ENCODE measurements around the gene SF3A1. TPM values are rescaled to one million over a fixed set of nuclear protein-coding genes. Genes with fewer than 3 reads are reported as not detected.
A peak's percentile ranks its signal among the peaks of the same experiment; 100 is the strongest.

Gene SF3A1
- total RNA-seq, 2 donors from 2014 or later: 275 to 294 TPM

DNA sequence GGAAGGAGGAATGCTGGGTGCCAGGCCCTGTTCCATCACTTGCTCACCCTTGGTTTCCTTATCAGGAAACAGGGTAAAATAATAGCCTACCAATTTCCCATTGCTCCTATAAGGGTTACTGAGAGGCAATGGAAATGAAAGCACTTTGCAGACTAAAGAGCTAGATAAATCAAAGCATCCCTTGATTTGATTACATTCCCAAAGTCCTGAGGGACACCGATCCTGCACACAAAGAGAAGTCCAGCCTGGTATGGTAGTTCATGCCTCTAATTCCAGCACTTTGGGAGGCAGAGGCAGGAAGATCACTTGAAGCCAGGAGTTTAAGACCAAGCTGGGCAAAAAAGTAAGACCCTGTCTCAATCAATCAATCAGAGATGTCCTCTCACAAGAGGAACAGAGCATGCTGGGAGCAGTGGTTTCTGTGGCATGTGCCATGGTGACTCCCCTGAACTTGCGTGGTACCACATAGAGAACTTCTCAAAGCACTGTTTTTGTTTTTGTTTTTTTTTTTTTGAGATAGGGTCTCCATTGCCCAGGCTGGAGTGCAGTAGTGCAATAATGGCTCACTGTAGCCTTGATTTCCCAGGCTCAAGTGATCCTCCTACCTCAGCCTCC, 40.6 kb downstream of the SF3A1 start:
- Mint-ChIP-seq H3K4me1 (peaks cover 84% of the 10 kb centered on the region), H3K27me3 (no peaks in the 10 kb centered on the region), H3K4me3 (peak overlapping the region; percentile 69), H3K27ac (peak overlapping the region; percentile 72), H3K9me3 (no peaks in the 10 kb centered on the region), H3K36me3 (ENCODE audit: low read depth) (peaks cover 81% of the 10 kb centered on the region)
- no peak for ATAC-seq (replicated peaks)

DNA sequence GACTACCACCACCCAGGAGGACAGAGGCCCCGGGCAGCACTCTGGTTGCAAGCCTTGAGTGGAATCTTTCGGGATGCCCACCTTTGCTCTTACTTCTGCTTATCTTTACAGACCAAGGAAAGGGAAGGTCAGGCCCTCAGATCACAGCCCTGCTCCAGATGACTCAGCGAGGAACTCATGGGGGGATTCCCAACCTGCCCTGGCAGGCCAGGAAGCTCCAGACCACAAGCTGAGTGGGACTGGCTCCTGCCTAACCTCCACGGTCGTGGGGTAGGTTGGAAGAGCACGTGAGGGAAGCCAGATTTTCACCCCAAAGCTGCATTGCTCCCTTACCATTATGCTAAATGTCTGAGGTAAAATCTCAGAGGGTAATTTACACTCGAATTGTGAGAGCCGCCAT, 41.8 kb downstream of the SF3A1 start:
- H3K4me1 Mint-ChIP-seq: peaks cover 89% of the 10 kb centered on the region
- H3K36me3 Mint-ChIP-seq (ENCODE audit: low read depth): peaks cover 69% of the 10 kb centered on the region
- no peaks in the 10 kb centered on the region for H3K27me3 Mint-ChIP-seq
- H3K27ac Mint-ChIP-seq: peak overlapping the region; percentile 72
- ATAC-seq (replicated peaks): peak; percentile 88
- H3K9me3 Mint-ChIP-seq: no peaks in the 10 kb centered on the region
- peak overlapping the region; percentile 69 for H3K4me3 Mint-ChIP-seq

DNA sequence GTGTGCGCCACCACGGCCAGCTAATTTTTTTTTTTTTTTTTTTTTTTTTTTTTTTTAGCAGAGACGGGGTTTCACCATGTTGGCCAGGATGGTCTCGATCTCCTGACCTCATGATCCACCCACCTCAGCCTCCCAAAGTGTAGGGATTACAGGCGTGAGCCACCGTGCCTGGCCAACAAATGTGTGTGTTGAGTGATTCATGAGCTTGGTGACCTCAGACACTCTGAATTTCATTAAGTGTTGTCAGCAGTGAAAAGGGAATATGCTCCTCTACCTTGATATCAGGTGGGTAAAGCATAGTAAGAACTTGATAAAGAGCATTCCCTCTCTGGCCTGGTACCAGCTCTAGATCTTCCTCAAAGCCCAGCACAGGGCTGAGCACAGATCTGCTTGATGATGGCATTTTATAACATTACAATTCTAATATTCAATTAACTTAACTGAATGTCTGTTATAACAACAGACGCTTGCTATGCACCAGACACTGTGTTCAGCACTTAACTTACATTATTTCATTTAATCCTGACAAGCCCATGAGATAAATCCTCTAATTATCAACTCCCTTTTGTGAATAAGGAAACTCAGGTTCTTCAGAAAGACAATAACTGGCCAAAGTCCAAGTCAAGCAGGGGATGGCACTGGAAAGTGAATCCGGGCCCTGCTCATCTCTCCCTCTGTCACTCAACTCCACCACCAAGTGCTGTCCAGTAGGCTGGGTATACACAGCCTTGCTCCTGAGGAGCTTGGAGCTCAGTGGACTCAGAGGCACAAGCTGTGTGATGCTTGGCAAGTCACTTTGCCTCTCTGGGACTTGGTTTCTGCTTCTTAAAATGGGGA, 42.9 kb downstream of the SF3A1 start:
- Mint-ChIP-seq H3K27ac (peak overlapping the region; percentile 92), H3K4me1 (peaks cover 85% of the 10 kb centered on the region)
- ATAC-seq (replicated peaks): peak; percentile 17

DNA sequence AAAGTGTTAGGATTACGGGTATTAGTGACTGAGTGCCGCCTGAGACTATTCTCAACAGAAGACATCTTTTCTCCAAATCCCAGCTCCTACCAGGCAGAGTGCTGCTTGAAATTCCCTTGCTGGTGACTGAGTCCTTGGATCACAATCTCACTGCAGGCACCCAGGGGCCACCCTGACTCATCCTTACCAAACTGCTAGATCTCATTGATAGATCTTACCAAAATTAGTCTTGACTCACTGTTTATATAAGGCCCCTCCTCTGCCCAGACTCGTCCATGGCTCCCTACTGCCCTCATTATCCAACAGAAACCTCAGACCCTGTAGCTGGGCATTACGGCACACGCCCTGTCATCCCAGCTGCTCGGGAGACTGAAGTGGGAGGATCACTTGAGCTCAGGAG, 44.6 kb downstream of the SF3A1 start:
- H3K4me3 Mint-ChIP-seq: peak overlapping the region; percentile 80
- H3K9me3 Mint-ChIP-seq: no peaks in the 10 kb centered on the region
- H3K4me1 Mint-ChIP-seq: peaks cover 85% of the 10 kb centered on the region
- H3K27ac Mint-ChIP-seq: peak overlapping the region; percentile 92
- no peaks in the 10 kb centered on the region for H3K27me3 Mint-ChIP-seq
- H3K36me3 Mint-ChIP-seq (ENCODE audit: low read depth): peaks cover 43% of the 10 kb centered on the region
- ATAC-seq (replicated peaks): peak; percentile 38

More for the DNA sequence above, 42.9 kb downstream of the SF3A1 start:
- no peaks in the 10 kb centered on the region for H3K27me3 Mint-ChIP-seq
- H3K9me3 Mint-ChIP-seq: no peaks in the 10 kb centered on the region
- peak overlapping the region; percentile 80 for H3K4me3 Mint-ChIP-seq
- H3K36me3 Mint-ChIP-seq (ENCODE audit: low read depth): peaks cover 58% of the 10 kb centered on the region

DNA sequence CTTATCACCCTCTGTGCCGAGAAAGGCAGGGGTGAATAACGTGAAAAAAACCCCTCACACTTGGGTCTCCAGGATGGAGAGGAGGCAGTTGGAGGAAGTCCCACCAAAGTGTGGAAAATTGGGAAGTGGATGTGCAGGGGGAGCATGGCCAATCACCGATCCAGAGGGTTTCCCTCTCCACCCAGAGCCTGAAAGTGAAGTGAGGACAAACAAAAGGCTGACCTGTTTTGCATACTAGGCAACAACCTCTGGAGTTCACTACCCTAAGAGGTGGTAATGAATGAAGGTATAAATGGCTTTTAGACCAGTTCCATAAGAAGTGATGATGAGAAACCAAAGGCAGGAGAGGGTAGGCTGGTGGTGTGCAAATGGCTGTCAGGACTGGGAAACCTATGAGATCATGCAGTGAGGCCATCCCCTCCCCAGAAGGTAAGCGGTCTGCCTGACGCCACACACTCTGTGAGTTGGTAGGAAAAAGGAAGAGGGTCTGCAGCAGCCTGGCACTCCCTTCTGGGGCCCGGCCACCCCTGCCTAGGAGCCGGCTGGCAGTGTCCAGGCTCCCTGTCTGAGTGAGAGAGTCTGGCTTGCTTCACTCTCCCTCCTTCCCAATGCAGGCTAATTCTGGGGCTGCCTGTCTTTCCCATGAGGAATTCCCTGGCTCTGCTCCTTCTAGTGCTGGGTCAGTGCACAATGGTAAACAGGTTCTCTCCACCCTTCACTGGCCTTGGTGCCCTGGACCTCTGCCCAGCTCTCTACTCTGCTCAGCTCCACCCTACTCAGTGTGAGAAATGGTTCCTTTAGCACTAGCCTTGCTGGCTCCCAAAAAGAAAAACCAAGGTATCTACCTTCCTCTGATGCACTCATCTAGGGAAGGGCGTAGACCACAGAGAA, 45.6 kb downstream of the SF3A1 start:
- H3K27ac Mint-ChIP-seq: peak overlapping the region; percentile 92

DNA sequence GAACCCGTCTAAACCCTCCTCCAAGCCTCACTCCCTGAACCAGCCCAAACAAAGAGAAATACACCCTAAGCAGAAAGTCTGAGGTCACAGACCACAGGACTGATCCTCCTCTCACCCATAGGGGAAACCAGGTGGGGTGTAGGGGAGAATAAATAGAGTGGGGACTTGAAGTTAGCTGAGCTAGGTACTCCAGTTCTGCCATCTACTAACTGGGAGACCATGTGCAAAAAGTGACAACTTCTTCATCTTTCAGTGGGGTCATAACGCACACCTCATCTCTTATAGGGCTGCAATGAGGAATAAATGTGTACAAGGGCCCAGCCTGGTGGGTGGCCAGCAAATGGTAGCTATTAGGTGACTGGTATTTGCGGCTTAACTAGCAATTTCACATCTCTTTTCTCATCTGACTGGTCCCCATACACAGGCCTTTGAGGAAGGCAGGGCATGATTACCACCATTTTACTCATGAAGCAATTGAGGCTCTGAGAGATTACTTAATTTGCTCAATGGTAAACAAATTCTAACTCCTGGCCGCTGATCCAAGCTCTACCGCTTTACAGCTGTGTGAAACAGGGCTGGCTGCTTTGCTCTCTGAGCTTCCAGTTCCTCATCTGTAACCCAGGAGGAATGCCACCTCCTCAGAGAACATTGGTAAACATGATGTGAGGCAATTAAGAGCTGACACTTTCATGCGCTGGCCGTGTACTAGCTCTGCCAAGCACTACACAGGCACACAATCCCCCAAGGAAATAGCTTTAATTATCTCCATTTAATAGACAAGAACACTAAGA, 46.5 kb downstream of the SF3A1 start:
- peak; percentile 19 for ATAC-seq (replicated peaks)
- peak overlapping the region; percentile 80 for H3K4me3 Mint-ChIP-seq
- peak overlapping the region; percentile 92 for H3K27ac Mint-ChIP-seq

More for the DNA sequence above, 45.6 kb downstream of the SF3A1 start:
- peaks cover 90% of the 10 kb centered on the region for H3K4me1 Mint-ChIP-seq
- no peak for ATAC-seq (replicated peaks)
- peak overlapping the region; percentile 80 for H3K4me3 Mint-ChIP-seq
- peaks cover 41% of the 10 kb centered on the region for H3K36me3 Mint-ChIP-seq (ENCODE audit: low read depth)
- H3K9me3 Mint-ChIP-seq: no peaks in the 10 kb centered on the region
- H3K27me3 Mint-ChIP-seq: no peaks in the 10 kb centered on the region

DNA sequence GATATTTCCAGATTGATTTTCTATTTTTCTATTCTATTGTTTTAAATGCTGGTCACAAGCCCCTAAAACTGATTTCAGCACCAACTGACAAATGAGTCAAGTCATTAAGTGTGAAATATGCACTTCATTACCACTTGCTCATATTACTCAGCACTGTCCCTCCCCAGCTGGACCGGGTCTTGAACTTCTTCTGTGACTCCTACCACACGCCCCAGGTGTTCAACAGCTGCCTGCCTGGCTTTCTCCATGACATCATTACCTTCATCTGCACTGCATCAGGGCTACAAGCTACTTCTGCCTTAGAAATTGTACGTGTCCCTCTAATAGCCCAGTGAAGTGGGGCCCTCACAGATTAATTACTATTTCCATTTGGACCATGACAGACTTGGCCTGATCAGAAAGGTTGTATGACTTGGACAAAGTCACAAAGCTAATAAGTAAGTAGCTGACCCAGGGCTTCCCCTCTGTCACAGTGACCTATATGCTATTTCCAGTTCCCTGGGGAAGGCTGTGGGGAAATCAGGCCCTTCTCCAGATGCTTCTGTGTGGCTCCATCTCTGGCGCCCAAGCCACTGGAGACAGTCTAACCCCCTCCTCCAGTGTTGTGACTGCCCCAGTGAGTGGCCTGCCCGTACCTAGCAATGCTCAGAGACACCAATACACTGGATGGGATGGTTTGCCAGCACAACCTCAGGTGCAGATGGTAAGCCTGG, 48.0 kb downstream of the SF3A1 start:
- peak; percentile 21 for ATAC-seq (replicated peaks)
- Mint-ChIP-seq H3K4me1 (peaks cover 89% of the 10 kb centered on the region), H3K27ac (peak overlapping the region; percentile 92), H3K36me3 (ENCODE audit: low read depth) (peaks cover 24% of the 10 kb centered on the region), H3K9me3 (no peaks in the 10 kb centered on the region), H3K27me3 (no peaks in the 10 kb centered on the region), H3K4me3 (peak overlapping the region; percentile 80)

More for the DNA sequence above, 46.5 kb downstream of the SF3A1 start:
- H3K9me3 Mint-ChIP-seq: no peaks in the 10 kb centered on the region
- H3K27me3 Mint-ChIP-seq: no peaks in the 10 kb centered on the region
- peaks cover 35% of the 10 kb centered on the region for H3K36me3 Mint-ChIP-seq (ENCODE audit: low read depth)
- H3K4me1 Mint-ChIP-seq: peaks cover 90% of the 10 kb centered on the region

DNA sequence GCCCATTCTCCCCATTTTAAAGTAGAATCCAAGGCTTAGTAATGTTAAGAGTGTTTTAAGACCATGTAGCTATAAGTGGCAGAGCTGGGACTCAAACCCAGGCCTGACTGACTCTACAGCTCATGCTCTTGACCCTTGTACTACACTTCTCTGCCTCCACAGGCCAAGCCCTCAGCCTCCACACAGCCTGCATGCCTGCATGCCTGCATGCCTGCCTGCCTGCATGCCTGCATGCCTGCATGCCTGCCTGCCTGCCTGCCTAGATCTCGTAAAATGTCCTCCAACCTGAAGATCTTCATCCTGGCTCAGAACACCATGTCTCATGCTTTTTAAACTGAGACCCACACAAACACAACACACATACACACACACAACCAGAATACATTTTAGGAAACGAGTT, 48.6 kb downstream of the SF3A1 start:
- no peak for ATAC-seq (replicated peaks)
- Mint-ChIP-seq H3K4me3 (peak overlapping the region; percentile 80), H3K27me3 (no peaks in the 10 kb centered on the region), H3K4me1 (peaks cover 92% of the 10 kb centered on the region), H3K27ac (peak overlapping the region; percentile 92), H3K9me3 (no peaks in the 10 kb centered on the region), H3K36me3 (ENCODE audit: low read depth) (peaks cover 27% of the 10 kb centered on the region)

DNA sequence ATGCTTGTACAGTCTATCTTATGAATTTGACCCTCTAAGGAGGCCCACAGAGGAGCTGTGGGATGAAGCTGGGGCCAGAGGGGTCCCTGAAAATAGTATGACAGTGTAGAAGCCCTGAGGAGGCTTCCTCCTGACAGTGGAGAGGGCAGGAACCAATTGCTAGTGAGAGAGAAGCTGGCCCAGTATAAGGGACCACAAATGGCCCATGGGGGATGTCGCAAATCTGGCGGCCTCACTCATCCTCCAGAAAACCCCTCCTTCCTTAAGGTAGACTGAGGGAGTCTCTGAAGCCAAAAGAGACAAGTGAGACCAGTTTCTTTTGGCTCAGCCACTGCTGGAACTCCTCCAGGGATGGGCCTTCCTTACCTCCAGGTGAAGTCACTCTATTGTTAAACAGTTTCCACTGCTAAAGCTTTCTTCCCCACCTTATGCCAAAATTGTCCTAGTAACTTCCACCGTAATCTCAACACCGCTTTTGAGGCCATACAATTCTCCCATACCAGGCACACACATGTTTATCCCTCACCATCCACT, 49.6 kb downstream of the SF3A1 start:
- peaks cover 91% of the 10 kb centered on the region for H3K4me1 Mint-ChIP-seq
- no peaks in the 10 kb centered on the region for H3K9me3 Mint-ChIP-seq
- no peak for ATAC-seq (replicated peaks)

DNA sequence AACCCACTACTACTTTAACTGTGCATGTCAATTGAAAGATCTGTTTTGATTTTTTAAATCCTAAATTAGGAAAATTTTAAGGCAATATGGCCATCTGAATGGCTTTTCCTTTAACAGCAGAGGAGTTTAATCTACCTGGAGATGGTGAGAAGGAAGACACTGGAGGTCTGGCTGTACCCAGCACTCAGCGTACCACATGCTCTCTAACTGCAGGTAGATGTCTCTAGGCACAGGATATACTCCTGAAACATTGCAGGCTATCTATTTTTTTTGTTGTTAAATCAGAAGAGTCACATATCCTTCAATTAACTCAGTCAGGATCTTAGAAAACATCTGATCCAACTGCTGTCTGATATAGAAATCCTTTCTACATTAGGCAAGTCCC, 50.1 kb downstream of the SF3A1 start:
- Mint-ChIP-seq H3K27ac (peak overlapping the region; percentile 92), H3K4me3 (peak overlapping the region; percentile 80), H3K4me1 (peaks cover 88% of the 10 kb centered on the region), H3K27me3 (no peaks in the 10 kb centered on the region), H3K36me3 (ENCODE audit: low read depth) (peaks cover 24% of the 10 kb centered on the region), H3K9me3 (no peaks in the 10 kb centered on the region)
- ATAC-seq (replicated peaks): no peak

More for the DNA sequence above, 49.6 kb downstream of the SF3A1 start:
- H3K27me3 Mint-ChIP-seq: no peaks in the 10 kb centered on the region
- H3K27ac Mint-ChIP-seq: peak overlapping the region; percentile 92
- peak overlapping the region; percentile 80 for H3K4me3 Mint-ChIP-seq
- H3K36me3 Mint-ChIP-seq (ENCODE audit: low read depth): peaks cover 27% of the 10 kb centered on the region

DNA sequence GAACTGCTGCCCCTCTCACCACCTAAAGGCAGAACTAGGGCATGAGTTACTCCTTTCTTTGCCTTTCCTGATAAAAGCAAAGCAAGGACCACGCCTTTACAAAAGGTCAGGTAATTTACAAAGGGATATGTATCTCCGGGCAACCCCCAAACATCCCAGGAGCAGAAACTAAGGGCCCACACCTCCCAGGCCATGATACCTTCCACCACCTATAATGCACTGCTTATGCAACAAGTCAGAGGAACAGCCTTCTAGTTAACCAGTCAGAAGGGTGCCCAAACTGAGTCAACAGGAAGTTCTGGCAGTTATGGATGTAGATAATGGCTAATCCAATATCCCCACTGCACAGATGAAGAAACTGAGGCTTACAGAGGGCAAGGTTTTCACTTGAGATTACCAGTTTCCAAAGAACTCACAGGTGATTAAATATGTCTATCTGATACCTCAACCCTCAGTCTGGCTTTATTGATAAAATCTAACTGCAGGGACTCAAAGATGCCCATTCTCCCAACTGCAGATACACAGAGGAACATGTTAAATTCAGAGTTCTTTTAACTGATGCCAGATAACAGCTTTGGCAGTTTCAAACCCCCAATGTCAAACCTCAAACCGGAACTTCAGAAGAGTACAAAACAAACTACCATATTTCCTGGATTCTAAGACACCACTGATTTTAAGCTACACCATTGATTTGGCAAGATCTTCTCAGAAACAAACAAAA, 50.6 kb downstream of the SF3A1 start:
- peak overlapping the region; percentile 92 for H3K27ac Mint-ChIP-seq
- H3K4me1 Mint-ChIP-seq: peaks cover 87% of the 10 kb centered on the region
- H3K27me3 Mint-ChIP-seq: no peaks in the 10 kb centered on the region

DNA sequence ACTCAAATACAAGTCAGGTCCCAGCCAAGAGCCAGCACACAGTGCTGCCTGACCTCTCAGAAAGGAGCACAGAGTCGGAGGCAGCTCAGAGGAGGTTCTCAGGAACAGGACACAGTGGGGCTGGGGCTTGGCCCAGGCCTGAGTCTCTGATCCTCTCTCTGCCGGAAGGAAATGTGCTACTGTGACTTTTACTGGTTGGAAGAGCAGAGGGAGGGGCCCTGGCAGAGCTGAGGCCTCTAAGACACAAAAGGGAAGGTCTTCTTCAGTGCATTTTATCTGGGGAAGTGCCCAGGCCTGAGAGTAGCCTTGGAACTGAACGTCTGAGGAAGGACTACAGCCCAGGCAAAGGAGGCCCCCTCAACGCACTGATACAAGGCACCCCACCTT, 51.2 kb downstream of the SF3A1 start:
- Mint-ChIP-seq H3K36me3 (ENCODE audit: low read depth) (peaks cover 32% of the 10 kb centered on the region), H3K27me3 (no peaks in the 10 kb centered on the region), H3K27ac (peak overlapping the region; percentile 92), H3K9me3 (no peaks in the 10 kb centered on the region), H3K4me3 (peak overlapping the region; percentile 80), H3K4me1 (peaks cover 81% of the 10 kb centered on the region)
- peak; percentile 81 for ATAC-seq (replicated peaks)

More for the DNA sequence above, 50.6 kb downstream of the SF3A1 start:
- ATAC-seq (replicated peaks): peak; percentile 82
- Mint-ChIP-seq H3K9me3 (no peaks in the 10 kb centered on the region), H3K4me3 (peak overlapping the region; percentile 80), H3K36me3 (ENCODE audit: low read depth) (peaks cover 27% of the 10 kb centered on the region)

All from activated T-helper 17 cell treated with anti-CD3 and anti-CD28 coated beads, Interleukin-2, amount 50 U/mL, for 72 hours (primary cell).